ENCODE measurements around the gene C2CD4A.
"Not testable (repeated sequence)": the region's sequence is repeated elsewhere in the genome, so short reads cannot be mapped to it uniquely, and the experiment has no call there.

The C2CD4A gene

GRCh38 chr15:62066663-62067447 lies at the start of gene C2CD4A:
Gene C2CD4A, plus strand, starts transcription at chr15:62066977. Its CDS starts 637 bp downstream, at chr15:62067614.
- no peak for FAIRE-seq

- FAIRE-seq, result no peak
These were observed 46.1 kb upstream of the C2CD4A start for GRCh38 chr15:62020576-62021160.

GRCh38 chr15:62021991-62022600 lies 44.7 kb upstream of the C2CD4A start:
- FAIRE-seq, result no peak

- FAIRE-seq, result no peak
These were observed 40.1 kb upstream of the C2CD4A start for GRCh38 chr15:62026487-62027262.

- no peak for FAIRE-seq
These were observed 39.6 kb upstream of the C2CD4A start for GRCh38 chr15:62027263-62027565.

GRCh38 chr15:62027916-62028315 lies 38.9 kb upstream of the C2CD4A start:
- no peak for FAIRE-seq

GRCh38 chr15:62035256-62035924 lies 31.4 kb upstream of the C2CD4A start:
- no peak for FAIRE-seq

GRCh38 chr15:62046078-62046743 lies 20.6 kb upstream of the C2CD4A start:
- FAIRE-seq, result no peak

GRCh38 chr15:62047282-62047827 lies 19.4 kb upstream of the C2CD4A start:
- no peak for FAIRE-seq

GRCh38 chr15:62048254-62048653 lies 18.5 kb upstream of the C2CD4A start:
- not testable (repeated sequence) for FAIRE-seq

GRCh38 chr15:62050115-62050514 lies 16.7 kb upstream of the C2CD4A start:
- FAIRE-seq, result no peak

- FAIRE-seq, result no peak
These were observed 15.6 kb upstream of the C2CD4A start for GRCh38 chr15:62051166-62051565.

- no peak for FAIRE-seq
These were observed 14.1 kb upstream of the C2CD4A start for GRCh38 chr15:62052713-62053112.

GRCh38 chr15:62053439-62054085 lies 13.2 kb upstream of the C2CD4A start:
- no peak for FAIRE-seq

GRCh38 chr15:62054979-62055378 lies 11.8 kb upstream of the C2CD4A start:
- FAIRE-seq, result no peak

- no peak for FAIRE-seq
These were observed 9.3 kb upstream of the C2CD4A start for GRCh38 chr15:62057341-62057980.

GRCh38 chr15:62058327-62059028 lies 8.3 kb upstream of the C2CD4A start:
- FAIRE-seq, result no peak

GRCh38 chr15:62059108-62059815 lies 7.5 kb upstream of the C2CD4A start:
- no peak for FAIRE-seq

- FAIRE-seq, result no peak
These were observed 7.0 kb upstream of the C2CD4A start for GRCh38 chr15:62059816-62060112.
